ENCODE measurements around the gene KNL1.
"Not testable (repeated sequence)": the region's sequence is repeated elsewhere in the genome, so short reads cannot be mapped to it uniquely, and the experiment has no call there.

KNL1 gene

GRCh38 chr15:40582726-40583246 is 11.3 kb upstream of the KNL1 start:
- peak; percentile 30 for DNase-seq

GRCh38 chr15:40584191-40584590 is 9.9 kb upstream of the KNL1 start:
- no peak for DNase-seq

- no peak for DNase-seq
These were observed 3.4 kb upstream of the KNL1 start for GRCh38 chr15:40590667-40591050.

GRCh38 chr15:40591389-40591788 is 2.7 kb upstream of the KNL1 start:
- DNase-seq: no peak

- DNase-seq: no peak
These were observed 884 bp upstream of the KNL1 start for GRCh38 chr15:40593165-40593564.

- DNase-seq: no peak
These were observed 384 bp downstream of the KNL1 start for GRCh38 chr15:40594429-40594836.

- DNase-seq: no peak
These were observed 1.2 kb downstream of the KNL1 start for GRCh38 chr15:40595219-40595618.

GRCh38 chr15:40595773-40596172 is 1.7 kb downstream of the KNL1 start:
- DNase-seq: no peak

- DNase-seq: no peak
These were observed 3.0 kb downstream of the KNL1 start for GRCh38 chr15:40597024-40597423.

- DNase-seq: no peak
These were observed 4.1 kb downstream of the KNL1 start for GRCh38 chr15:40598126-40598525.

- no peak for DNase-seq
These were observed 4.6 kb downstream of the KNL1 start for GRCh38 chr15:40598672-40599071.

GRCh38 chr15:40600956-40601355 is 6.9 kb downstream of the KNL1 start:
- no peak for DNase-seq

GRCh38 chr15:40603935-40604334 is 9.9 kb downstream of the KNL1 start:
- no peak for DNase-seq

- no peak for DNase-seq
These were observed 19.0 kb downstream of the KNL1 start for GRCh38 chr15:40613080-40613479.

GRCh38 chr15:40618023-40618422 is 24.0 kb downstream of the KNL1 start:
- DNase-seq: no peak

GRCh38 chr15:40618906-40619305 is 24.9 kb downstream of the KNL1 start:
- no peak for DNase-seq

- no peak for DNase-seq
These were observed 29.3 kb downstream of the KNL1 start for GRCh38 chr15:40623361-40623760.

- no peak for DNase-seq
These were observed 36.3 kb downstream of the KNL1 start for GRCh38 chr15:40630313-40630712.

GRCh38 chr15:40633178-40633577 is 39.1 kb downstream of the KNL1 start:
- no peak for DNase-seq

GRCh38 chr15:40637221-40637745 is 43.2 kb downstream of the KNL1 start:
- no peak for DNase-seq

GRCh38 chr15:40639677-40640076 is 45.6 kb downstream of the KNL1 start:
- no peak for DNase-seq

GRCh38 chr15:40647523-40647922 is 53.5 kb downstream of the KNL1 start:
- no peak for DNase-seq

GRCh38 chr15:40650479-40650878 is 56.4 kb downstream of the KNL1 start:
- no peak for DNase-seq

GRCh38 chr15:40660686-40661085 is 66.6 kb downstream of the KNL1 start:
- no peak for DNase-seq

GRCh38 chr15:40664909-40665308 is 70.9 kb downstream of the KNL1 start:
- DNase-seq: no peak

- not testable (repeated sequence) for DNase-seq
These were observed 82.2 kb downstream of the KNL1 start for GRCh38 chr15:40676290-40676689.

Measured in NCI-H2029 treated with DMSO at 0.1 percent for 48 hours (cell line).